Endothelial cell of hepatic sinusoid (primary cell): ENCODE results near the gene CLEC10A.

Source experiments
- in situ Hi-C: cut with HindIII; loops from 2 replicates; pipeline ENCODE4 v1.10.0; 2017; ENCODE audit warnings: low sequenced_read_pairs

Gene CLEC10A

DNA sequence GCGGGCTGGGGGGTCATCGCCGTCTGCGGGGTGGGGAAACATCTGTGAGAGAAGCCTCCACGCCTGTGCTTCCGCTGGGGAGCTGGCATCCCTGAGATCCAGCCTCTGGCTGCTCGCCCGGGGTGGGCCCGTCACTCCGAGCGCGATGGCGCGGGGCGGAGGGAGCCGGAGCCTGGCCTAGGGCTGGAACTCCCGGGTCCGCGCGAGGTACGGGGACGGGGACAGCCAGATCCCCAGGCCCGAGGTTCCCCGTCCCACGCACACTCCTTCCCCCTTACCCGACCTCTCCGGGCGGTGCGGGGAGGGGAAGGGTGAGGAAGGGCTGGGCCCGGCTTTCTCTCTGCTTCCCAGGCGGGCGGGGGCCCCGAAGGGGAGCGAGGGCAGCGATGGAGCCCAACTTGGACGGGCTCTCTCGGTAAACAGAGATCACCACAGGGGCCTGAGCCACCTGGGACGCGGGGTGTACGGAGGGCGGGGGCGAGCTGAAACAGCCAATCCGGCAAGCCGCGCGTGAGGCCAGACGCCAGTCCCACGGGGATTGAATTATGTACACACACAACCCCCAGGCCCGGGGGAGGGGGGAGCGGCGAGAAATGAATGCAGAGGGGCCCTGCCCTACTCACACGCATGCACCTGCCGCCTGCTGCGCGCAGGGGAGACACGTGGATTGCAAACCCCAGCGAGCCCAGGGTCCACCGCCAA lies 36.4 kb downstream of the CLEC10A start, which contains the start of gene SLC16A11:
TSS of gene SLC16A11 (minus strand) at position 596 of the 702 bp plus-strand sequence. CDS start at position 17, 579 bp downstream.
- in situ Hi-C loops: no loop called here

- in situ Hi-C loops: no loop called here
Observed at GRCh38 chr17:7043182-7043496, 36.9 kb downstream of the CLEC10A start.

DNA sequence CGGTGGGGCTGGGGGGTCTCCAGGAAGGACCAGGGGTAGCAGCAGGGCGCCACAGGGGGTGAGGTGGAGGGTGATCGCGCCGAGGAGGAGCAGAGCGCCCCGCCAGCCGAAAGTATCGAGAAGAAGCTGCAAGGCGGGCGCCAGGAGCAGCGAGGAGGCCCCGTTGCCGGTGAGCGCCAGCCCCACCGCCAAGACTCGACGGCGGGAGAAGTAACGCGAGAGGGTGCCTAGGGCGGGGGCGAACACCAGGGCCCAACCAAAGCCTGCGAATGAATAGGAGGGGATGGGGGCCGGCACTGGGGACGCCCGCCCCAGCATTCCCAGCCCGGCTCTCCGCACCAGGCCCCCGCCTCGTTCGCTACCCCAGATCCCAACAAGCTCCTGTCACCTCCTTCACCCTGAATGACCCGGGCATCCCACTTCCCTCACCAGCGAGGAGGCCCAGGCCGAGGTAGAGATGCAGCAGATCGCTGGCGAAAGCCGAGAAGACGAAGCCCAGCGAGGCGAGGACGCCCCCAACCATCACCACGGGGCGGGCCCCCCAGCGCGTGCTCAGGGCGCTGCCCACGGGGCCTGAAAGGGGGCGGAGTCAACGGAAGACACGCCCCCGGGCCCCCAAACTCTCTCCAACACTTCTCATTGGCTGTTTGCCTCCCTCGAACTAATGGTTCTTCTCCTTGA lies 37.4 kb downstream of the CLEC10A start:
- in situ Hi-C loops: no loop called here

DNA sequence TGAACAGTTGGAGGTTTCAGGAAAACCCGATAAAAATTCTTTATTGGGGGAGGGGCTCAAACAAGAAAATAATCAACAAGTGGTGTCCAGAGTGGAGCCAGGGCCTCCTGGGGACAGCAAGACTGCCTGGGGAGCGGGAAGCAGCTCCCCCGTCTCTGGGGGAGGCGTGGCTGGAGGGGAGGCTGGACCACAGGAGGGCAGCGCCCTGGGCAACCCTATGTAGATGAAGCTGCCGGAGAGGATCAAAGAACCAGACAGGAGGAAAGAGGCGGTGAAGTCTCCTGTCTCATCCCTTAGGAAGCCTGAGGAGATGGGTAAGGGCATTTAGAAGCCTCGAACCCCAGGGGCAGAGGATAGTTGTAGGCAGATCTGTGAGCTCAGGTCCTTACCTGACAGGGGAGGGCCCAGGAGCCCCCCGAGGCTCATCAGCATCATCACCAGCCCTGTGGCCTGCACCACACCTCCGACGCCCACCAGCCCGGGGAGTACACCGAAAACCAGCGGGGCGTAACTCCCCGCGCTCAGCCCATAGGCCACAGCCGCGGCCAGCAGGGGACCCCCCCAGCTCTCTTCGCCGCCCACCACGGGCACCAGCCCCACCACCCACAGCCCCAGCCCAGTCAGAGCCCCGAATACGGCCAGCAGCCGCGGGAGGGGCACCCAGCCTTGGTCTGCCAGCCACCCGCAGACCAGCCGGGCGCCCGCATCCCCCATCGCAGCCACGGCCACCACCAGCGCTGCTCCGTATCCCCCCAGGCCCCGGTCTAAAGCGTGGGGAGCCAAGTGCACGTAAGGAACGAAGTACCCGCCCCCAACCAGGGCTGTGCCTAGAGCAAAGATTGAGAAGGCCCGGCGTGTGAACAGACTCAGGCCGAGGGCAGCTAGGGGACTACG lies 38.2 kb downstream of the CLEC10A start:
- in situ Hi-C loops: no loop called here

GRCh38 chr17:7039832-7040231 lies 40.2 kb downstream of the CLEC10A start:
- in situ Hi-C loops: loop anchor here (5.0 kb wide), 1 partner anchor 128 kb away; no protein-coding TSS in a partner anchor

DNA sequence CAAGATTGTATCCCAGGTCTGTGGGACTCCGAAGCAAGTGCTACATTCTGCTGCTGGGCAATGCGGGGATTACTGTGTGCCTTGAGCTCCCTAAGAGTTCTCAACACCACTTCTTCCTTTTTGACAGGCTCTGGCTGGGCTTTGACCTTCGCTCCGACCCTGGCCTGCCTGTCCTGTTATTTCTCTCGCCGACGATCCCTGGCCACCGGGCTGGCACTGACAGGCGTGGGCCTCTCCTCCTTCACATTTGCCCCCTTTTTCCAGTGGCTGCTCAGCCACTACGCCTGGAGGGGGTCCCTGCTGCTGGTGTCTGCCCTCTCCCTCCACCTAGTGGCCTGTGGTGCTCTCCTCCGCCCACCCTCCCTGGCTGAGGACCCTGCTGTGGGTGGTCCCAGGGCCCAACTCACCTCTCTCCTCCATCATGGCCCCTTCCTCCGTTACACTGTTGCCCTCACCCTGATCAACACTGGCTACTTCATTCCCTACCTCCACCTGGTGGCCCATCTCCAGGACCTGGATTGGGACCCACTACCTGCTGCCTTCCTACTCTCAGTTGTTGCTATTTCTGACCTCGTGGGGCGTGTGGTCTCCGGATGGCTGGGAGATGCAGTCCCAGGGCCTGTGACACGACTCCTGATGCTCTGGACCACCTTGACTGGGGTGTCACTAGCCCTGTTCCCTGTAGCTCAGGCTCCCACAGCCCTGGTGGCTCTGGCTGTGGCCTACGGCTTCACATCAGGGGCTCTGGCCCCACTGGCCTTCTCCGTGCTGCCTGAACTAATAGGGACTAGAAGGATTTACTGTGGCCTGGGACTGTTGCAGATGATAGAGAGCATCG lies 41.8 kb downstream of the CLEC10A start:
- in situ Hi-C loops: loop anchor here (5.0 kb wide), 1 partner anchor 126 kb away; no protein-coding TSS in a partner anchor

- in situ Hi-C loops: loop anchor here (5.0 kb wide), 1 partner anchor 123 kb away; no protein-coding TSS in a partner anchor
Observed at GRCh38 chr17:7035591-7036368, 44.3 kb downstream of the CLEC10A start, which contains the start of gene SLC16A13. Gene SLC16A13 (plus strand): TSS chr17:7036015. CDS start chr17:7036383, 368 bp downstream.

GRCh38 chr17:7034955-7035590 lies 45.0 kb downstream of the CLEC10A start:
- in situ Hi-C loops: loop anchor here (5.0 kb wide), 1 partner anchor 123 kb away; no protein-coding TSS in a partner anchor

GRCh38 chr17:7029659-7030058 lies 50.4 kb downstream of the CLEC10A start:
- in situ Hi-C loops: no loop called here

DNA sequence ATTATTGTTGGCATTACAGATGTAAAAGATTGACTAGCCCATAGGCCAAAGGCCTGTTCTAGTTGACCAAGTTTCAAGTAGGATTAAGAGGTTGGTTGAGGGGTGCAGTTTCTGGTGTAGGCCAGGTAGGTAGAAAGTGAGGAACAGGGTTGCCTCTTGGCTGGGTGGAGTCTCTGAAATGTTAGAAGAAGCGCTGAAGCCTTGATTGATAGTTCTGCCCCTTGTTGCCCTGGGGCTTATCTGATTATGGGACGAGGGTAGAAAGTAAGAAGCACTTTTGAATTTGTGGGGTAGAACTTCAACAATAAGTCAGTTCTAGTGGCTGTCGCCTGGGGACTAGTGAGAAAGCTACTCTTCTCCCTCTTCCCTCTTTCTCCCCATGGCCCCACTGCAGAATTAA lies 51.0 kb downstream of the CLEC10A start:
- in situ Hi-C loops: no loop called here

DNA sequence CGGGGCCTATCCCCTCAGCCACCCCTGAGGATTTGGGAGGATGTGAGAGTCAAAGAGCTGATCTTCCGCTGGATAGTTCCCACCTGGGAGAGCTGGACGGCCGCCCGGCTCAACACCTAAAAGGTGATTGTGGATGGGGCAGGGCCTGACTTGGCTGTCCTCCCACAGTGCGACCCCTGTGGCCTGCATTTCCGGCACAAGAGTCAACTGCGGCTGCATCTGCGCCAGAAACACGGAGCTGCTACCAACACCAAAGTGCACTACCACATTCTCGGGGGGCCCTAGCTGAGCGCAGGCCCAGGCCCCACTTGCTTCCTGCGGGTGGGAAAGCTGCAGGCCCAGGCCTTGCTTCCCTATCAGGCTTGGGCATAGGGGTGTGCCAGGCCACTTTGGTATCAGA lies 52.7 kb downstream of the CLEC10A start:
- in situ Hi-C loops: no loop called here

DNA sequence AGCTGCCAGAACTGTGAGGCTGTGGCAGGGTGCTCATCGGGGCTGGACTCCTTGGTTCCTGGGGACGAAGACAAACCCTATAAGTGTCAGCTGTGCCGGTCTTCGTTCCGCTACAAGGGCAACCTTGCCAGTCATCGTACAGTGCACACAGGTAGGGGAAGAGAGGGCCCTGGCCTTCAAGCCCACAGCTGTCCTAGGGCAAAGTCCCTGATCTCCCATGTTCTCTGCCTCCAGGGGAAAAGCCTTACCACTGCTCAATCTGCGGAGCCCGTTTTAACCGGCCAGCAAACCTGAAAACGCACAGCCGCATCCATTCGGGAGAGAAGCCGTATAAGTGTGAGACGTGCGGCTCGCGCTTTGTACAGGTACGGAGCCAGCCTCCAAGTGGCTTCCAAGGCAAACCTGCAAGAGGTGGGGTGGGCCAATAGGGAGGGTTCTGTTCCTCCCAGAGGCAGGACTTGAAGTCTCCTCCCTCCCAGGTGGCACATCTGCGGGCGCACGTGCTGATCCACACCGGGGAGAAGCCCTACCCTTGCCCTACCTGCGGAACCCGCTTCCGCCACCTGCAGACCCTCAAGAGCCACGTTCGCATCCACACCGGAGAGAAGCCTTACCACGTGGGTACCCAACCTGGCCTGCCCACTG lies 53.5 kb downstream of the CLEC10A start:
- in situ Hi-C loops: no loop called here

GRCh38 chr17:7025245-7025644 lies 54.8 kb downstream of the CLEC10A start:
- in situ Hi-C loops: no loop called here
